ENCODE measurements around the gene MRPL2.

GRCh38 chr6:43059168-43060033 is at the start of gene MRPL2, which contains the start of gene KLC4:
- TF ChIP-seq, protein P1, sequence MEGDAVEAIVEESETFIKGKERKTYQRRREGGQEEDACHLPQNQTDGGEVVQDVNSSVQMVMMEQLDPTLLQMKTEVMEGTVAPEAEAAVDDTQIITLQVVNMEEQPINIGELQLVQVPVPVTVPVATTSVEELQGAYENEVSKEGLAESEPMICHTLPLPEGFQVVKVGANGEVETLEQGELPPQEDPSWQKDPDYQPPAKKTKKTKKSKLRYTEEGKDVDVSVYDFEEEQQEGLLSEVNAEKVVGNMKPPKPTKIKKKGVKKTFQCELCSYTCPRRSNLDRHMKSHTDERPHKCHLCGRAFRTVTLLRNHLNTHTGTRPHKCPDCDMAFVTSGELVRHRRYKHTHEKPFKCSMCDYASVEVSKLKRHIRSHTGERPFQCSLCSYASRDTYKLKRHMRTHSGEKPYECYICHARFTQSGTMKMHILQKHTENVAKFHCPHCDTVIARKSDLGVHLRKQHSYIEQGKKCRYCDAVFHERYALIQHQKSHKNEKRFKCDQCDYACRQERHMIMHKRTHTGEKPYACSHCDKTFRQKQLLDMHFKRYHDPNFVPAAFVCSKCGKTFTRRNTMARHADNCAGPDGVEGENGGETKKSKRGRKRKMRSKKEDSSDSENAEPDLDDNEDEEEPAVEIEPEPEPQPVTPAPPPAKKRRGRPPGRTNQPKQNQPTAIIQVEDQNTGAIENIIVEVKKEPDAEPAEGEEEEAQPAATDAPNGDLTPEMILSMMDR (conservative IDR thresholded peaks at IDR 0.05), result no peak
- no peak for TF ChIP-seq EZH2 (IDR thresholded peaks at IDR 0.05; ENCODE audit: low read depth)

All from PC-9 (cell line).